Measurements from ENCODE around the gene ADAMTSL3. TPM values are rescaled to one million over a fixed set of nuclear protein-coding genes. Genes with fewer than 3 reads are reported as not detected.
A peak's percentile ranks its signal among the peaks of the same experiment; 100 is the strongest.

The ADAMTSL3 gene
- total RNA-seq: 5.7 TPM

DNA sequence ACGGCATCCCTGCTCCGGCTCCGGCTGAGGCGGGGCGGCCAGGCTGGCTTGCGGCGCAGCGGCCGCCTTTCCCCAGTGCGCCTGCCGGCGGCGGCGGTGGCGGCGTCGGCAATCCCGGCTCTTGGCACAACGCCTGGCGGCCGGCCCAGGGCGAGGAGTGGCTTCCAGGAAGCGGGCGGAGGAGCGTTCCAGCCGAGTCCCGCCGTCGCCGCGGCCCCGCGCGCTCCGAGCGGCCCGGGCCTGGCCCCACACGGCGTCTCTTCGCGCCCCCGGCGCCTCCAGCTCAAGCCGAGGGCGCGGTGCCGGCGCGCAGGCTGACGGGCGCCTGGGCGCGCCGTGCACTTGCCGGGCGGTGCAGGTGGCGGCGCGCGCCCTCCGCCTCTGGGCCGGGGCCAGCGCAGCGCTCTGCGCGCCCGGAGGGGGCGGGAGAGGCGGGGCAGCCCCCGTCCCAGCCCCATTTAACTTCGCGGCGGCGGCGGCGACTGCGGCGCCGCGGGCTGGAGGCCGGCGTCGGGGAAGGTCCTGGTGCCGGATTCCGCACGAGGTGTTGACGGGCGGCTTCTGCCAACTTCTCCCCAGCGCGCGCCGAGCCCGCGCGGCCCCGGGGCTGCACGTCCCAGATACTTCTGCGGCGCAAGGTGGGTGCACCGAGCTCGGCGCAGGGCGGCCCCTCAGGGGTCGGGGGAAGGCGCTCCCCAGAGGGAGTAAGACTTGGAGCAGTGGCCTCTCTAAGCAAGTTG is at the start of gene ADAMTSL3:
ADAMTSL3 (plus strand) TSS at position 485 of the 740 bp plus-strand sequence. CDS start 1,639 bp downstream, outside the sequence.
- peak; percentile 63 for DNase-seq (ENCODE audit: low spot score)

GRCh38 chr15:83604549-83604948 is 49.4 kb upstream of the ADAMTSL3 start:
- DNase-seq (ENCODE audit: low spot score): no peak

- peak; percentile 16 for DNase-seq (ENCODE audit: low spot score)
Measured at GRCh38 chr15:83605111-83605945, 48.6 kb upstream of the ADAMTSL3 start.

DNA sequence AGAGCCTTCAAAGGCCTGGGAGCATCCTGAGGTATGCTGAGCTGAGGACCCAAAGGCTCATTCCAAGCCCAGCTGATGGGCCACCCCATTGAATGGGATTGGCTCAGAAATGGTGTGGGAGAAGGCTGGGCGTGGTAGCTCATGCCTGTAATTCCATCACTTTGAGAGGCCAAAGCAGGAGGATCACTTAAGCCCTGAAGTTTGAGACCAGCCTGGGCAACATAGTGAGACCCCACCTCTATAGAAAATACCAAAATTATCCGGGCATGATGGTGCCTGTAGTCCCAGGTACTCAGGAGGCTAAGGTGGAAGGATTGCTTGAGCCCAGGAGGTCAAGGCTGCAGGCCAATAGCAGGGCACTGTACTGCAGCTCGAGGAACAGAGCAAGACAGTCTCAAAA is 43.8 kb upstream of the ADAMTSL3 start:
- DNase-seq (ENCODE audit: low spot score): no peak

- no peak for DNase-seq (ENCODE audit: low spot score)
Measured at GRCh38 chr15:83610901-83611685, 42.8 kb upstream of the ADAMTSL3 start.

- DNase-seq (ENCODE audit: low spot score): no peak
Measured at GRCh38 chr15:83612226-83612625, 41.7 kb upstream of the ADAMTSL3 start.

DNA sequence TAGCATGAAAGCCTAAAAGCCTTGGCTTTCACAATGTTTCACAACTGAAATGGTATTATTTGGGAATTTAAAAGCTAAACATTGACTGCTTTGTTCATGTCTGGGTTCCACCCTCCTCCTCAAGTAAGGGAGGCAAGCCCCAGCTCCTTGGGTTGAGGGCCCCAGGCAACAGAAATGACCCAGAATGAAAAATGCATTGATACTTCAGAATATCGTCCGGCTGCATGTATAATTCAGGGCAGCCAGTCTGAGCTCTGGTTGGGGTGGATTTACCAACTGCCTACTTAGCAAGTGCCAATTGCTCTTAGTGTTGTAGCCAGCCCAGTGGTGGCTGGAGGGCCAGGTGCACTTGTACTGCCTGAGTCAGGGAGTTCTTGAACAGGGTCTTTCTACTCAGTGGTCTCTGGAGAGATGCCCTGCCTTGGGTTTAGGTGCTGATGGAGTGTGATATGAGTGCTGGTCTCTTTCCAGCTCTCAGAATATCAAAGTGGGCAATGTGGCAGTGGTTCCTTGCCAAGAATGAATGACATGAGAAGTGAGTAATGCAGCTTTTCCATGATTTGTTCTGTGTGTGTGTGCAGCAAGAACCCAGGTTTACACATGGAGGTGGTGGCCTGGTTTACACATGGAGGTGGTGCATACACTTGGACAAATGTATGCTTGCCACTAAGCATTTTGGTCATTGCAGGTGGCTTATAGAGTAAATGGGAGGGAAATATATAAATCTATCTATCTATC is 40.9 kb upstream of the ADAMTSL3 start:
- DNase-seq (ENCODE audit: low spot score): no peak

GRCh38 chr15:83613714-83614113 is 40.2 kb upstream of the ADAMTSL3 start:
- DNase-seq (ENCODE audit: low spot score): no peak

DNA sequence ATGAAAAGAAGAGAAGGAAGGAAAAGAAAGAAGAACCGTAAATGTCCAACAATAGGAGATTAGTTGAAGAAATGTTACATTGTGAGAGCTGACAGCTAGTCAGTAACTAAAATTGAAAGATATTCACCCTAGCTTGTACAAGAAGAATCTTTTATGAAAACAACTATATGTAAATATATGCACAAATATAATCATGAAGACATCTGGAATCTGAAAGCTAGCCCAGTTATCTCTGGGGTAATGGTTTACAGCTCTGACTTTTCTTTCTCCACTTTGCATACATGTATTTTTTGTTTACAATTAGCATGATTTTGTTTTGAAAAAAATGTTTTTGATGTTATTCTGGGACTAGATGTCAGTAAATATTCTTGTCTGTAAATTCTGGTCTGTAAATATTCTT is 37.1 kb upstream of the ADAMTSL3 start:
- DNase-seq (ENCODE audit: low spot score): no peak

- DNase-seq (ENCODE audit: low spot score): no peak
Measured at GRCh38 chr15:83626171-83626802, 27.6 kb upstream of the ADAMTSL3 start.

- DNase-seq (ENCODE audit: low spot score): no peak
Measured at GRCh38 chr15:83631534-83631933, 22.4 kb upstream of the ADAMTSL3 start.

DNA sequence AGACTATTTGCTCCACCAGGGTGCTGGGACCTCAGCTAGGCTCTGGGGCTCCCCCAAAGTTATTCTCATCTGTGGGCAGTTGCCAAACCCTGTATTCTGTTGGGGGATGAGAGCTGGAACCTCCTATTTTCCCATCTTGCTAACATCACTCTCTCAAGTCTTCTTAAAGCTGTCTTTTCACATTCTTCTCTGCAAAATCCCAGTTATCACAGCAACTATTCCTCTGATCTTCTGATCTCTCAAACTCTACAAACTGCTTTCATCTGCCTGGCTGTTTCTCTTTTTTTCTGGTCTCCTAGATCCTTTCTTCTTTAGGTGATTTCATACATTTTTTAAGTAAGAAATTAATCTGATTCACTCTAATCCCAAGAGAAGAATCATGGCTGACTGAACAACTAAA is 10.7 kb upstream of the ADAMTSL3 start:
- no peak for DNase-seq (ENCODE audit: low spot score)

- DNase-seq (ENCODE audit: low spot score): no peak
Measured at GRCh38 chr15:83644439-83644838, 9.5 kb upstream of the ADAMTSL3 start.

GRCh38 chr15:83650831-83651230 is 3.1 kb upstream of the ADAMTSL3 start:
- no peak for DNase-seq (ENCODE audit: low spot score)

GRCh38 chr15:83651541-83651940 is 2.4 kb upstream of the ADAMTSL3 start:
- DNase-seq (ENCODE audit: low spot score): no peak

- no peak for DNase-seq (ENCODE audit: low spot score)
Measured at GRCh38 chr15:83652626-83653204, 1.2 kb upstream of the ADAMTSL3 start.

DNA sequence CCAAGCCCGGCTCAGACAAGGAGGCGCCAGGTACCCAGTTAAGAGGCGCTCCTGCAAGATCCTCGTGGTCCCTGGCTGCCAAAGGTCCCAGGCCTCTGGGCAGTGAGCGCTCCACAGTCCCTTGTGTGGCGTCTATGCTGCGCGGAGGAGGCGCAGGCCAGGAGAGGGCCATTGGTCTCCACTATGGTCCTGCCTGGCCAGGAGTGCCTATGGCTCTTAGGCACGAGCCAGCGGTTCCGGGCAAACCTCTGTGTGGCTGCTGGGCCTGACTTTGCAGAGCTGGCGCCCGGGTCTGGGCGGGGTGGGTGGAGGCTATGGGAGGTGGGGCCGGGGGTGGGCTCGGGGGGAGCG is 660 bp upstream of the ADAMTSL3 start:
- DNase-seq (ENCODE audit: low spot score): no peak

DNA sequence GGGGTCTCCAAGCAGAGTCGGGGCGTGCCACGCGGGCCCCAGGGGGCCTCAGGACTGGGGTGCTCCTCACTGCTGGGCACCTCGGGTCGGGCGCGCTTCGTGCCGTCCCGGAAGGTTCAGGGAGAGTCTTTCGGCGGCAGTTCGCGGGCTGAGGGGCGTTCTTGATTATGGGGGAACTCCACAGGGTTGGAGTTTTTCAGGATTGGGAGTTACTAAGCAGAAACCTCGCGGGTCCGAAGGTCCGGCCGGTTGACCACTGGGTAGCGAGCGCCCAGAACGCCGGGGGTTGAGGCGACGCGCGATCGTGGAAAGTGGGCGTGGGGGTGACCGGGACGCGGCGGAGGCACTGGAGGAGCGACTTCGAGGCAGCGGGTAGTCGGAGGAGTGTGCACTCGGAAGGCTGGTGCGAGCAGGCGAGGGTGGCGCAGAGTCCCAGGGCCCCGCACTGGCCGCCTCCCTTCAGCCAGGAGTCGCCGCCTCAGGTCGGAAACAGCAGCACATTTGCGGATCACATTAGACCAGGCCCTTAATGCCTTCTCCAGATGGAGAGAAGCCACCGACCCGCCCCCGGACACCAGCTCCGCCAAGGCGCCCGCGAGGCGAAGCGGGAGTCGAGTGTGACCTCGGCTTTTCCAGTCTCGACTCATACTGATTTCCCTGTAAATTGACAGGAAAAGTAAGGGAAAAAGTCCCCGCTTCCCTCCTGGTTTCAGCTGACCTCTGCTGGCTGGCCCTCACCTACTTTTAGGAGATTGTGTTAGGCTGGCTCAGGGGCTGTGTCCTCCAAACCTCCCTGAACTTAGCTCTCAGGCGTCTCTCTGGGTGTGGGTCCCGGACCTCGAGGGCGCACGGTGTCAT is 685 bp downstream of the ADAMTSL3 start:
- DNase-seq (ENCODE audit: low spot score): no peak

- DNase-seq (ENCODE audit: low spot score): no peak
Measured at GRCh38 chr15:83655237-83655616, 1.3 kb downstream of the ADAMTSL3 start.

GRCh38 chr15:83656192-83656591 is 2.3 kb downstream of the ADAMTSL3 start:
- no peak for DNase-seq (ENCODE audit: low spot score)
